Parathyroid adenoma (tissue), 2 donors: ENCODE results near the gene RUSC2.

Experiments
- H2AFZ ChIP-seq: fragments of 300-600 bp; sonication (generic); one replicate; pipeline ENCODE4 v1.7.0; 2017; ENCODE audit warnings: antibody characterized with exemption, mild to moderate bottlenecking
- H3K27ac ChIP-seq: fragments of 300-600 bp; sonication (generic); one replicate; pipeline ENCODE4 v1.7.0; 2017
- H3K27me3 ChIP-seq: fragments of 300-600 bp; sonication (generic); one replicate; pipeline ENCODE4 v1.7.0; 2017; ENCODE audit warnings: low read length; ENCODE audit not compliant: control insufficient read depth, insufficient read depth
- H3K36me3 ChIP-seq: fragments of 300-600 bp; sonication (generic); one replicate; pipeline ENCODE4 v1.7.0; 2017; ENCODE audit warnings: low read length; ENCODE audit not compliant: control insufficient read depth, insufficient read depth
- H3K4me1 ChIP-seq: fragments of 300-600 bp; sonication (generic); one replicate; pipeline ENCODE4 v1.7.0; 2017; ENCODE audit warnings: control low read depth
- H3K4me2 ChIP-seq: fragments of 300-600 bp; sonication (generic); one replicate; pipeline ENCODE4 v1.7.0; 2017; ENCODE audit warnings: low read length
- H3K4me3 ChIP-seq: fragments of 300-600 bp; sonication (generic); one replicate; pipeline ENCODE4 v1.7.0; 2017; ENCODE audit warnings: low read depth, low read length
- H3K79me2 ChIP-seq: fragments of 300-600 bp; sonication (generic); one replicate; pipeline ENCODE4 v1.7.0; 2017; ENCODE audit warnings: control low read depth
- H3K9ac ChIP-seq: fragments of 300-600 bp; sonication (generic); one replicate; pipeline ENCODE4 v1.7.0; 2017; ENCODE audit warnings: mild to moderate bottlenecking
- H3K9me3 ChIP-seq: fragments of 300-600 bp; sonication (generic); one replicate; pipeline ENCODE4 v1.7.0; 2017; ENCODE audit warnings: low read length; ENCODE audit not compliant: control insufficient read depth
- TF ChIP-seq, protein P1 (sequence below): fragments of 300-600 bp; sonication (generic); IDR thresholded peaks from one replicate; pipeline ENCODE4 v1.7.0; 2017; ENCODE audit warnings: antibody characterized with exemption, mild to moderate bottlenecking
- donor health status: primary hyperparathyroidism.

RUSC2 gene

DNA sequence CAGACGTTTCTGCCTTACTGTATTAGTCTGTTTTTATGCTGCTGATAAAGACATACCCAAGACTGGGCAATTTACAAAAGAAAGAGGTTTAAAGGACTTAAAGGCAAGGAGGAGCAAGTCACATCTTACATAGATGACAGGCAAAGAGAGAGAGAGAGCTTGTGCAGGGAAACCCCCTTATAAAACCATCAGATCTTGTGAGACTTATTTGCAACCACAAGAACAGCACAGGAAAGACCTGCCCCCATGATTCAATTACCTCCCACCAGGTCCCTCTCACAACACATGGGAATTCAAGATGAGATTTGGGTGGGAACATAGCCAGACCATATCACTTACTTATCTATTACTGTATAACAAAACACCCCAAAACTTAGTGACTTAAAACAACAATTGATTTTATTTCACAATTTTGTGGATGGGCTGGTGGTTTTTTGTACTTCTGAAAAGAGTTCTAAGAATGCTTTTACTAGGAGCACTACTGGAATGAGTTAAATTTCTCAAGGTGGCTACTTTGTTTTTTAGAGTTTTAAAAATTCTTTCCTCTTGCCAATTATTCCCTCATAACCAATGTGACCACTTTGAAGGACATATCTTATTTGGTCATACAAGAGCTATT is 10.3 kb downstream of the RUSC2 start:
- Histone ChIP-seq H3K4me1 (no peaks in the 10 kb centered on the region), H3K4me3 (no peak overlapping the region), H2AFZ (no peak overlapping the region), H3K9ac (no peak overlapping the region), H3K27ac (no peak overlapping the region), H3K4me2 (no peak overlapping the region), H3K36me3 (no peaks in the 10 kb centered on the region), H3K27me3 (no peaks in the 10 kb centered on the region), H3K79me2 (no peaks in the 10 kb centered on the region), H3K9me3 (no peaks in the 10 kb centered on the region)
- TF ChIP-seq, protein P1, sequence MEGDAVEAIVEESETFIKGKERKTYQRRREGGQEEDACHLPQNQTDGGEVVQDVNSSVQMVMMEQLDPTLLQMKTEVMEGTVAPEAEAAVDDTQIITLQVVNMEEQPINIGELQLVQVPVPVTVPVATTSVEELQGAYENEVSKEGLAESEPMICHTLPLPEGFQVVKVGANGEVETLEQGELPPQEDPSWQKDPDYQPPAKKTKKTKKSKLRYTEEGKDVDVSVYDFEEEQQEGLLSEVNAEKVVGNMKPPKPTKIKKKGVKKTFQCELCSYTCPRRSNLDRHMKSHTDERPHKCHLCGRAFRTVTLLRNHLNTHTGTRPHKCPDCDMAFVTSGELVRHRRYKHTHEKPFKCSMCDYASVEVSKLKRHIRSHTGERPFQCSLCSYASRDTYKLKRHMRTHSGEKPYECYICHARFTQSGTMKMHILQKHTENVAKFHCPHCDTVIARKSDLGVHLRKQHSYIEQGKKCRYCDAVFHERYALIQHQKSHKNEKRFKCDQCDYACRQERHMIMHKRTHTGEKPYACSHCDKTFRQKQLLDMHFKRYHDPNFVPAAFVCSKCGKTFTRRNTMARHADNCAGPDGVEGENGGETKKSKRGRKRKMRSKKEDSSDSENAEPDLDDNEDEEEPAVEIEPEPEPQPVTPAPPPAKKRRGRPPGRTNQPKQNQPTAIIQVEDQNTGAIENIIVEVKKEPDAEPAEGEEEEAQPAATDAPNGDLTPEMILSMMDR, result no peak

GRCh38 chr9:35501946-35502345 is 12.0 kb downstream of the RUSC2 start:
- no peak overlapping the region for H2AFZ ChIP-seq
- H3K4me3 ChIP-seq, result no peak overlapping the region
- H3K9me3 ChIP-seq, result no peaks in the 10 kb centered on the region
- H3K36me3 ChIP-seq, result no peaks in the 10 kb centered on the region
- H3K4me2 ChIP-seq, result no peak overlapping the region
- TF ChIP-seq, protein P1, result no peak
- H3K9ac ChIP-seq, result no peak overlapping the region
- no peaks in the 10 kb centered on the region for H3K27me3 ChIP-seq
- no peaks in the 10 kb centered on the region for H3K79me2 ChIP-seq
- no peak overlapping the region for H3K27ac ChIP-seq
- no peaks in the 10 kb centered on the region for H3K4me1 ChIP-seq

- Histone ChIP-seq H3K27me3 (no peaks in the 10 kb centered on the region), H3K36me3 (no peaks in the 10 kb centered on the region), H3K9ac (no peak overlapping the region), H3K79me2 (no peaks in the 10 kb centered on the region), H3K4me1 (peaks cover 10% of the 10 kb centered on the region), H3K4me3 (no peak overlapping the region), H2AFZ (no peak overlapping the region), H3K27ac (no peak overlapping the region), H3K4me2 (no peak overlapping the region), H3K9me3 (no peaks in the 10 kb centered on the region)
- TF ChIP-seq, protein P1, result no peak
Observed at GRCh38 chr9:35506359-35506758, 16.4 kb downstream of the RUSC2 start.

DNA sequence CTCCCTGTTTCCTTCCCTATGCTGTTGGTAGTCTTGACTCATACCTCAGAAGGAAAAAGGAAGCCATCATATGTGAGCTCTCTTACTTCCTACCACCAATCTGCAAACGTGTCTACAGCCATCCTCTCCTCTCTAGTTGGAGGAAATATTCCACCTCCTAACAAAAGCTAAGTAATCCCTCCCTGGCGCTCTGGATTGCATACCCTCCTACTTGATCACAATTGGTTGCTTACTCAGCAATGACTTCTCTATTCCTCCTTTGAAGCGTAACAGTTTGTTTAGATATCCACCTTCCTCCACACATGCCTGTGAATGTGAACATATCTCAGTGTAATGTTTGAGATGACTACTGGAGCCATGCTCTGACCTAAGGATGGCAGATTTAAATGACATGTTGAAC is 18.2 kb downstream of the RUSC2 start:
- H3K9me3 ChIP-seq, result no peaks in the 10 kb centered on the region
- no peak overlapping the region for H3K27ac ChIP-seq
- peaks cover 11% of the 10 kb centered on the region for H3K4me1 ChIP-seq
- H3K36me3 ChIP-seq, result no peaks in the 10 kb centered on the region
- H3K9ac ChIP-seq, result no peak overlapping the region
- H3K4me3 ChIP-seq, result no peak overlapping the region
- H3K4me2 ChIP-seq, result no peak overlapping the region
- no peak overlapping the region for H2AFZ ChIP-seq
- TF ChIP-seq, protein P1, result no peak
- no peaks in the 10 kb centered on the region for H3K27me3 ChIP-seq
- no peaks in the 10 kb centered on the region for H3K79me2 ChIP-seq

DNA sequence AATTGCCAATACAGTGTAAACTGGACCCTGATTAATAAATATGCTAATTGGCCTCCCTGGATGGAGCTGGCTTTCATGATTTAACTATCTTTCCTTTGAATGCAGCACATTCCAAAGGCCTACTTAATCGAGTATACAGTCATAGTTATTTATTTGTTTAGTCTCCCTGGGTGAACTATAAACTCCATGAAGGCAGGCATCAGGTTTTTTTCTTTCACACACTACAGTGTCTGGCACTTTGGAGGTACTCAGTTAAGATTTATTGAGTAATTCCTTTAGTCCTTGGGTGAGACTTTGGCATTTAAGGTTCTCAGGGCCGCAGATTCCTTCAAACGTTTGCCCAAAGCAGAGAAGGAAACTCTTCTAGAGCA is 20.5 kb downstream of the RUSC2 start:
- Histone ChIP-seq H3K4me2 (no peak overlapping the region), H2AFZ (no peak overlapping the region), H3K4me3 (no peak overlapping the region), H3K27ac (peak overlapping the region; percentile 78), H3K9ac (no peak overlapping the region), H3K79me2 (peaks cover 5% of the 10 kb centered on the region), H3K27me3 (no peaks in the 10 kb centered on the region), H3K9me3 (no peaks in the 10 kb centered on the region), H3K4me1 (peaks cover 11% of the 10 kb centered on the region), H3K36me3 (no peaks in the 10 kb centered on the region)
- TF ChIP-seq, protein P1, result no peak
